Heart right ventricle (tissue), 16 donors: Measurements from ENCODE around the gene CCDC102B. TPM values are rescaled to one million over a fixed set of nuclear protein-coding genes. Genes with fewer than 3 reads are reported as not detected.

Experiments
- ATAC-seq, 8 donors: fragments of 200-7000 bp; cut with Tn5 transposase; one replicate each; pipeline ENCODE4 v1.9.1; 2020; ENCODE audit warnings: mild to moderate bottlenecking in 8 of 8, moderate library complexity in 8 of 8, moderate number of reproducible peaks in 1 of 8
- DNase-seq, 2 donors: peaks; one replicate each; pipeline ENCODE4 v3.0.0-alpha.2; 2020
- H3K27ac ChIP-seq, 10 donors: fragments of 200-600 bp; sonication (generic) in 2 of 10; one replicate each; pipeline versions ENCODE4 v1.5.0 to v1.8.0; 2020 to 2022; ENCODE audit warnings: mild to moderate bottlenecking in 3 of 10
- H3K27me3 ChIP-seq, 7 donors: fragments of 200-600 bp; one replicate each; pipeline ENCODE4 v1.8.0; 2021 to 2022; ENCODE audit warnings: mild to moderate bottlenecking in 2 of 7
- H3K36me3 ChIP-seq, 9 donors: fragments of 200-600 bp; sonication (generic) in 1 of 9; one replicate each; pipeline versions ENCODE4 v1.5.0 to v1.8.0; 2020 to 2022; ENCODE audit warnings: mild to moderate bottlenecking in 2 of 9
- H3K4me1 ChIP-seq, 9 donors: fragments of 200-600 bp; sonication (generic) in 1 of 9; one replicate each; pipeline versions ENCODE4 v1.5.0 to v1.8.0; 2020 to 2022; ENCODE audit warnings: mild to moderate bottlenecking in 4 of 9
- H3K4me3 ChIP-seq, 10 donors: fragments of 200-600 bp; sonication (generic) in 2 of 10; one replicate each; pipeline versions ENCODE4 v1.5.0 to v1.8.0; 2020 to 2022; ENCODE audit warnings: mild to moderate bottlenecking in 7 of 10, moderate library complexity in 2 of 10
- H3K9me3 ChIP-seq, 11 donors: fragments of 200-600 bp in 10 of 11; sonication (generic) in 2 of 11; one replicate each; pipeline versions ENCODE4 v1.5.0 to v1.8.0; 2013 to 2022; ENCODE audit warnings: mild to moderate bottlenecking in 2 of 11, control low read depth in 1 of 11, moderate library complexity in 1 of 11
- CTCF ChIP-seq, 9 donors: fragments of 200-600 bp; sonication (generic) in 2 of 9; IDR thresholded peaks; one replicate each; pipeline versions ENCODE4 v1.5.0 to v1.8.0; 2021 to 2022; ENCODE audit warnings: antibody characterized with exemption in 9 of 9, mild to moderate bottlenecking in 5 of 9, moderate library complexity in 1 of 9
- WGBS, 2 donors: extraction: QIAGEN DNeasy Blood & Tissue Kit; methylation state at CpG; one replicate each; pipeline ENCODE4 v1.1.7; 2013; ENCODE audit warnings: inconsistent platforms in 1 of 2; 5-methylcytosine and 5-hydroxymethylcytosine counted together
- intact Hi-C, 10 donors: fragments of 100-400 bp; cut with DNase I; formaldehyde crosslinking; loops; one replicate each; pipeline versions ENCODE4 v1.11.1 to v1.14.2; 2022
- polyA plus RNA-seq, 2 donors: library from polyadenylated mRNA; stranded (reverse); fragments of 200-250 nt; gene quantifications; one replicate each; pipeline ENCODE4 v1.2.3, GENCODE V29; 2013
- total RNA-seq, 10 donors: library from RNA; stranded (reverse); fragmentation: NEBNext Ultra II Directional in 3 of 10; extraction: Animal tissue kit (Norgen Biotek cat#: 25700) in 3 of 10; gene quantifications; one replicate each; pipeline versions ENCODE4 v1.2.1 to v1.2.4, GENCODE V29; 2021 to 2023
- donor health status: Arrhythmogenic right ventricular cardiomyopathy.
- donor health status: ischemic (EF 13 %, LVEDD 7.1; RV severe dilation, severe dysfunction).
- donor health status: healthy with polysubstance abuse.
- donor health status: DM: no; HTN: yes; CAD: no.
- donor health status: DM: no; HTN: no; CAD: no.
- donor health status: ischemic (EF 25% LVEDD 6.9; RV normal size, moderate dysfunction).
- donor health status: ischemic (EF 25% LVEDD 5.7; RV mildly dilated, moderate dysfunction).
- donor health status: healthy.
- donor health status: DM: yes; HTN: yes; CAD: no.
- donor health status: Ischemic cardiomyopathy.
- donor health status: ischemic (EF 35%, LVEDD 5.7; RV mildly dilated, moderate dysfunction).
- donor health status: nonischemic (EF 11% LVEDD 7.7; RV severe dilation, severe dysfunction).
- donor health status: DM: yes; HTN: yes; CAD: no.
- donor health status: PGD.
- donor health status: ischemic (EF 29% LVEDD 5.4; RV normal size, mild dysfunction).
- donor health status: nonischemic (EF 23%, LVEDD 6.1; RV moderate dilation, normal function).

Gene CCDC102B
- total and polyA plus RNA-seq, 12 donors = 2.8 to 7.3 (median 5.8) TPM

- no peak overlapping the region for H3K27ac ChIP-seq
- no peaks in the 10 kb centered on the region for H3K36me3 ChIP-seq
- no peak overlapping the region for H3K4me3 ChIP-seq
- TF ChIP-seq CTCF (IDR thresholded peaks at IDR 0.05) = no peak
- H3K27me3 ChIP-seq = no peaks in the 10 kb centered on the region
- peaks cover 0 to 4% (median 0%) of the 10 kb centered on the region in 11 donors for H3K9me3 ChIP-seq
- ATAC-seq (no peak), DNase-seq (no peak)
- intact Hi-C loops = no loop called here
- no peaks in the 10 kb centered on the region for H3K4me1 ChIP-seq
- WGBS, 2 donors = 72 to 79% methylated on average over 4 of the region's 4 CpGs
Measured at GRCh38 chr18:68854786-68855391, 57.0 kb downstream of the CCDC102B start.

- H3K4me3 ChIP-seq = no peak overlapping the region
- intact Hi-C loops = no loop called here
- DNase-seq (no peak), ATAC-seq (no peak)
- H3K4me1 ChIP-seq = no peaks in the 10 kb centered on the region
- TF ChIP-seq CTCF (IDR thresholded peaks at IDR 0.05) = no peak
- no peak overlapping the region for H3K27ac ChIP-seq
- no peaks in the 10 kb centered on the region for H3K27me3 ChIP-seq
- H3K9me3 ChIP-seq = peaks cover 0 to 4% (median 0%) of the 10 kb centered on the region in 11 donors
- H3K36me3 ChIP-seq = no peaks in the 10 kb centered on the region
Measured at GRCh38 chr18:68855491-68855890, 57.6 kb downstream of the CCDC102B start.

GRCh38 chr18:68861365-68861764 lies 63.5 kb downstream of the CCDC102B start:
- intact Hi-C loops = no loop called here
- Histone ChIP-seq H3K4me3 (no peak overlapping the region), H3K9me3 (peaks cover 0 to 4% (median 0%) of the 10 kb centered on the region in 11 donors), H3K4me1 (peaks cover 0 to 3% (median 0%) of the 10 kb centered on the region in 9 donors), H3K27me3 (no peaks in the 10 kb centered on the region), H3K27ac (no peak overlapping the region), H3K36me3 (no peaks in the 10 kb centered on the region)
- ATAC-seq (no peak), DNase-seq (no peak)
- no peak for TF ChIP-seq CTCF (IDR thresholded peaks at IDR 0.05)
- WGBS, 2 donors = 86 to 90% methylated on average over 2 of the region's 2 CpGs

GRCh38 chr18:68865021-68865420 lies 67.1 kb downstream of the CCDC102B start:
- intact Hi-C loops = no loop called here
- WGBS, 2 donors = 75 to 77% methylated on average over 2 of the region's 2 CpGs

More at GRCh38 chr18:68865021-68865420, 67.1 kb downstream of the CCDC102B start:
- H3K9me3 ChIP-seq = no peaks in the 10 kb centered on the region
- DNase-seq = no peak
- ATAC-seq = no peak
- no peak overlapping the region for H3K4me3 ChIP-seq
- no peaks in the 10 kb centered on the region for H3K27me3 ChIP-seq
- H3K4me1 ChIP-seq = peaks cover 0 to 3% (median 0%) of the 10 kb centered on the region in 9 donors
- no peaks in the 10 kb centered on the region for H3K36me3 ChIP-seq
- no peak overlapping the region for H3K27ac ChIP-seq
- TF ChIP-seq CTCF (IDR thresholded peaks at IDR 0.05) = no peak
